HepG2 (cell line): ENCODE results near the gene CLTCL1. TPM values are rescaled to one million over a fixed set of nuclear protein-coding genes. Genes with fewer than 3 reads are reported as not detected.

Source experiments
- AGO1 ChIP-seq: fragments of 200-400 bp; formaldehyde crosslinking; IDR thresholded peaks from 2 replicates; pipeline ENCODE4 v1.6.1; 2017; ENCODE audit warnings: mild to moderate bottlenecking, low read depth, low read length, moderate library complexity; ENCODE audit not compliant: poor library complexity, severe bottlenecking
- AKAP8 ChIP-seq: sonication (generic); formaldehyde crosslinking; IDR thresholded peaks from 2 replicates; pipeline ENCODE4 v1.5.1; 2020; ENCODE audit warnings: mild to moderate bottlenecking, missing genetic modification reagents
- BORCS8-MEF2B ChIP-seq: sonication (generic); formaldehyde crosslinking; IDR thresholded peaks from 2 replicates; pipeline ENCODE4 v1.8.0; 2022; ENCODE audit warnings: mild to moderate bottlenecking, missing genetic modification reagents
- CHCHD3 ChIP-seq: sonication (generic); formaldehyde crosslinking; IDR thresholded peaks from 2 replicates; pipeline ENCODE4 v1.8.0; 2022; ENCODE audit warnings: mild to moderate bottlenecking, missing genetic modification reagents, moderate library complexity
- EED ChIP-seq: sonication (generic); formaldehyde crosslinking; IDR thresholded peaks from 2 replicates; pipeline ENCODE4 v1.5.0; 2020; ENCODE audit warnings: mild to moderate bottlenecking, missing genetic modification reagents
- HDAC2 ChIP-seq: sonication (generic); formaldehyde crosslinking; IDR thresholded peaks from 2 replicates; pipeline ENCODE4 v1.4.0; 2020; ENCODE audit warnings: missing genetic modification reagents
- KAT8 ChIP-seq: IDR thresholded peaks from 2 replicates; pipeline ENCODE4 v1.6.1; 2016; ENCODE audit warnings: missing genetic modification reagents, missing compliant biosample characterization
- KDM5B ChIP-seq: sonication (generic); formaldehyde crosslinking; IDR thresholded peaks from 2 replicates; pipeline ENCODE4 v1.4.0; 2020; ENCODE audit warnings: missing genetic modification reagents, mild to moderate bottlenecking, borderline replicate concordance
- MEIS1 ChIP-seq: sonication (generic); formaldehyde crosslinking; IDR thresholded peaks from 2 replicates; pipeline ENCODE4 v1.9.0; 2021; ENCODE audit warnings: mild to moderate bottlenecking, missing genetic modification reagents, moderate library complexity, borderline replicate concordance
- NFKB2 ChIP-seq: sonication (generic); formaldehyde crosslinking; IDR thresholded peaks from 2 replicates; pipeline ENCODE4 v1.4.0; 2020; ENCODE audit warnings: missing genetic modification reagents, borderline replicate concordance
- NONO ChIP-seq, 2 experiments: fragments of 450-650 bp in 1 of 2; sonication (generic) in 1 of 2; formaldehyde crosslinking in 1 of 2; IDR thresholded peaks in 1 of 2; conservative IDR thresholded peaks in 1 of 2; 2 replicates each; pipeline versions ENCODE4 v1.6.1 to v1.8.0; 2017 to 2022; ENCODE audit warnings: mild to moderate bottlenecking in 1 of 2, missing genetic modification reagents in 1 of 2, moderate library complexity in 1 of 2
- POLR2A ChIP-seq, 2 experiments: IDR thresholded peaks; 2 replicates each; pipeline ENCODE4 v1.6.1; 2011; ENCODE audit warnings: low read depth in 2 of 2, low read length in 2 of 2, mild to moderate bottlenecking in 1 of 2, moderate library complexity in 1 of 2; ENCODE audit not compliant: insufficient read depth in 1 of 2
- SIN3A ChIP-seq: IDR thresholded peaks from 2 replicates; pipeline ENCODE4 v1.6.1; 2011; ENCODE audit warnings: low read depth, mild to moderate bottlenecking, control low read depth, low read length, borderline replicate concordance
- SKI ChIP-seq: fragments of 450-650 bp; IDR thresholded peaks from one replicate; pipeline ENCODE4 v1.6.1; 2018; ENCODE audit warnings: mild to moderate bottlenecking; ENCODE audit not compliant: partially characterized antibody
- SMAD1 ChIP-seq: sonication (generic); formaldehyde crosslinking; IDR thresholded peaks from 2 replicates; pipeline ENCODE4 v1.4.0; 2020; ENCODE audit warnings: missing genetic modification reagents, low read depth, mild to moderate bottlenecking, borderline replicate concordance
- SMAD3 ChIP-seq: sonication (generic); formaldehyde crosslinking; IDR thresholded peaks from 2 replicates; pipeline ENCODE4 v1.4.0; 2020; ENCODE audit warnings: missing genetic modification reagents
- SPEN ChIP-seq: sonication (generic); formaldehyde crosslinking; IDR thresholded peaks from 2 replicates; pipeline ENCODE4 v1.5.1; 2020; ENCODE audit warnings: low read depth, mild to moderate bottlenecking, missing genetic modification reagents
- ZNF232 ChIP-seq: sonication (generic); formaldehyde crosslinking; IDR thresholded peaks from 2 replicates; pipeline ENCODE4 v1.4.0; 2020; ENCODE audit warnings: missing genetic modification reagents, borderline replicate concordance
- ZNF768 ChIP-seq: sonication (generic); formaldehyde crosslinking; IDR thresholded peaks from 2 replicates; pipeline ENCODE4 v1.4.0; 2020; ENCODE audit warnings: missing genetic modification reagents
- ZSCAN31 ChIP-seq: sonication (generic); formaldehyde crosslinking; IDR thresholded peaks from 2 replicates; pipeline ENCODE4 v1.5.0; 2020; ENCODE audit warnings: low read depth, mild to moderate bottlenecking, missing genetic modification reagents
- polyA plus RNA-seq, 8 experiments: library from polyadenylated mRNA; depleted of rRNA in 3 of 8; stranded (reverse) in 7 of 8; unstranded in 1 of 8; fragments of >200 nt; fragmentation: Illumina TruSeq in 4 of 8; extraction: Trizol in 4 of 8; gene quantifications; 2 replicates each; pipeline versions ENCODE4 v1.2.1 to v1.2.3, GENCODE V29; 2011 to 2016; ENCODE audit warnings: low read depth in 4 of 8, missing spikeins in 1 of 8, mixed read lengths in 1 of 8; ENCODE audit not compliant: insufficient read depth in 1 of 8
- total RNA-seq, 5 experiments: library from RNA; depleted of rRNA; stranded (reverse); fragments of >200 nt; fragmentation: Illumina TruSeq; extraction: Trizol; gene quantifications; 2 replicates each; pipeline ENCODE4 v1.2.3, GENCODE V29; 2016; ENCODE audit warnings: low read depth in 1 of 5
- TF ChIP-seq, protein P1 (sequence below): sonication (generic); formaldehyde crosslinking; IDR thresholded peaks from 2 replicates; pipeline ENCODE4 v1.4.0; 2020; ENCODE audit warnings: missing genetic modification reagents
- TF ChIP-seq, protein P2 (sequence below): sonication (generic); formaldehyde crosslinking; IDR thresholded peaks from 2 replicates; pipeline ENCODE4 v1.5.0; 2020; ENCODE audit warnings: mild to moderate bottlenecking, missing genetic modification reagents
- TF ChIP-seq, protein P3 (sequence below): sonication (generic); formaldehyde crosslinking; IDR thresholded peaks from 2 replicates; pipeline ENCODE4 v1.8.0; 2022; ENCODE audit warnings: low read depth, missing genetic modification reagents
- TF ChIP-seq, protein P4 (sequence below): sonication (generic); formaldehyde crosslinking; IDR thresholded peaks from 2 replicates; pipeline ENCODE4 v1.4.0; 2020; ENCODE audit warnings: mild to moderate bottlenecking, missing genetic modification reagents

Gene CLTCL1
- total and polyA plus RNA-seq, 2 of the 13 experiments (the other 11 are each of a cell fraction or from before 2014, with no cell fraction given): 8.1 to 10.9 TPM

DNA sequence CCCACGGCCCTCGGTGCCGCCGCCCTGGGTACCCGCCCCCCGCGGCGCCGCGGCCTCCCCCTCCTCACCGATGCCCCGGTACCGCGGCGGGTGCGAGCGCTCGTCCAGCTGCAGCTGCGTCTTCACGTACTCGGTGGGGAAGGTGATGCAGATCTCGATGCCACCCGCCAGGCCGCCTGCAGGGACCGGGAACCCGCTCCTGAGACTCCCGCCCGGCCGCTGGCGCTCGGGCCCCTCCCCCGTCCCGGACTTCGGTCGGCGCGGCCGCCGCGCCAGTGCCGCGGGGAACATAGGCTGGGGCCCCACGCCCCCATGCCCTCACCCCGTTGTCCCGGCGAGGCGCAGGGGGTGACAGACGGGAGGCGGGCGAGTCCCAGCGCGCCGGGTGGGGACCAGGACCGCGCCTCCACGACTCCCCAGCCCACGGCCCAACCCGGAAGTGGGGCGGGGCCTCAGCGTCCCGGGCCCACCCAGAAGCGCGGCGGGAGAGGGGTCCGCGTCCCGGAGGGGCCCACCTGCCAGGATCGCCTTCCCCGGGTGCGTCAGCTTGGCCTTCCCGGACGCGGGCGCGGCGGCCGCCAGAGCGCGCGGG, 113.4 kb downstream of the CLTCL1 start (continued):
- TF ChIP-seq SMAD1 (CRISPR knock-in tag): 0 out of 2 replicates have a peak, but pooled peaks have one; percentile 87
- TF ChIP-seq KAT8 (CRISPR knock-in tag): peak; percentile 27; the same call in 1 of the 2 replicates
- TF ChIP-seq NONO (IDR thresholded peaks at IDR 0.05): no peak
- peak; percentile 71 for TF ChIP-seq NONO (CRISPR knock-in tag; conservative IDR thresholded peaks at IDR 0.05)
- TF ChIP-seq SKI: peak; percentile 62
- TF ChIP-seq ZSCAN31 (CRISPR knock-in tag): peak; percentile 87
- TF ChIP-seq NFKB2 (CRISPR knock-in tag): no peak; the same call in 1 of the 2 replicates
- peak in 1 of 2 experiments; percentile 39; a peak in 2 of 4 replicates for TF ChIP-seq POLR2A (IDR thresholded peaks at IDR 0.05; ENCODE audit: insufficient read depth in 1 of 2, low read depth in 2 of 2, low read length in 2 of 2)
- TF ChIP-seq, protein P1, sequence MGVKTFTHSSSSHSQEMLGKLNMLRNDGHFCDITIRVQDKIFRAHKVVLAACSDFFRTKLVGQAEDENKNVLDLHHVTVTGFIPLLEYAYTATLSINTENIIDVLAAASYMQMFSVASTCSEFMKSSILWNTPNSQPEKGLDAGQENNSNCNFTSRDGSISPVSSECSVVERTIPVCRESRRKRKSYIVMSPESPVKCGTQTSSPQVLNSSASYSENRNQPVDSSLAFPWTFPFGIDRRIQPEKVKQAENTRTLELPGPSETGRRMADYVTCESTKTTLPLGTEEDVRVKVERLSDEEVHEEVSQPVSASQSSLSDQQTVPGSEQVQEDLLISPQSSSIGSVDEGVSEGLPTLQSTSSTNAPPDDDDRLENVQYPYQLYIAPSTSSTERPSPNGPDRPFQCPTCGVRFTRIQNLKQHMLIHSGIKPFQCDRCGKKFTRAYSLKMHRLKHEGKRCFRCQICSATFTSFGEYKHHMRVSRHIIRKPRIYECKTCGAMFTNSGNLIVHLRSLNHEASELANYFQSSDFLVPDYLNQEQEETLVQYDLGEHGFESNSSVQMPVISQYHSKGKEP (CRISPR knock-in tag): no peak
- peak; percentile 58; the same call in 1 of the 2 replicates for TF ChIP-seq MEIS1 (CRISPR knock-in tag)
- TF ChIP-seq EED (CRISPR knock-in tag): 0 out of 2 replicates have a peak, but pooled peaks have one; percentile 54
- peak; percentile 82 for TF ChIP-seq KDM5B (CRISPR knock-in tag)
- TF ChIP-seq, protein P2, sequence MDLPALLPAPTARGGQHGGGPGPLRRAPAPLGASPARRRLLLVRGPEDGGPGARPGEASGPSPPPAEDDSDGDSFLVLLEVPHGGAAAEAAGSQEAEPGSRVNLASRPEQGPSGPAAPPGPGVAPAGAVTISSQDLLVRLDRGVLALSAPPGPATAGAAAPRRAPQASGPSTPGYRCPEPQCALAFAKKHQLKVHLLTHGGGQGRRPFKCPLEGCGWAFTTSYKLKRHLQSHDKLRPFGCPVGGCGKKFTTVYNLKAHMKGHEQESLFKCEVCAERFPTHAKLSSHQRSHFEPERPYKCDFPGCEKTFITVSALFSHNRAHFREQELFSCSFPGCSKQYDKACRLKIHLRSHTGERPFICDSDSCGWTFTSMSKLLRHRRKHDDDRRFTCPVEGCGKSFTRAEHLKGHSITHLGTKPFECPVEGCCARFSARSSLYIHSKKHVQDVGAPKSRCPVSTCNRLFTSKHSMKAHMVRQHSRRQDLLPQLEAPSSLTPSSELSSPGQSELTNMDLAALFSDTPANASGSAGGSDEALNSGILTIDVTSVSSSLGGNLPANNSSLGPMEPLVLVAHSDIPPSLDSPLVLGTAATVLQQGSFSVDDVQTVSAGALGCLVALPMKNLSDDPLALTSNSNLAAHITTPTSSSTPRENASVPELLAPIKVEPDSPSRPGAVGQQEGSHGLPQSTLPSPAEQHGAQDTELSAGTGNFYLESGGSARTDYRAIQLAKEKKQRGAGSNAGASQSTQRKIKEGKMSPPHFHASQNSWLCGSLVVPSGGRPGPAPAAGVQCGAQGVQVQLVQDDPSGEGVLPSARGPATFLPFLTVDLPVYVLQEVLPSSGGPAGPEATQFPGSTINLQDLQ (CRISPR knock-in tag): no peak
- TF ChIP-seq SMAD3 (CRISPR knock-in tag): no peak
- TF ChIP-seq ZNF232: no peak
- TF ChIP-seq AGO1: peak; percentile 14
- TF ChIP-seq, protein P3, sequence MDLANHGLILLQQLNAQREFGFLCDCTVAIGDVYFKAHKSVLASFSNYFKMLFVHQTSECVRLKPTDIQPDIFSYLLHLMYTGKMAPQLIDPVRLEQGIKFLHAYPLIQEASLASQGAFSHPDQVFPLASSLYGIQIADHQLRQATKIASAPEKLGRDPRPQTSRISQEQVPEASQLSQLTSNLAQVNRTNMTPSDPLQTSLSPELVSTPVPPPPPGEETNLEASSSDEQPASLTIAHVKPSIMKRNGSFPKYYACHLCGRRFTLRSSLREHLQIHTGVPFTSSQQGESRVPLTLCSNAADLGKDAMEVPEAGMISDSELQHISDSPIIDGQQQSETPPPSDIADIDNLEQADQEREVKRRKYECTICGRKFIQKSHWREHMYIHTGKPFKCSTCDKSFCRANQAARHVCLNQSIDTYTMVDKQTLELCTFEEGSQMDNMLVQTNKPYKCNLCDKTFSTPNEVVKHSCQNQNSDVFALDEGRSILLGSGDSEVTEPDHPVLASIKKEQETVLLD (CRISPR knock-in tag): peak; percentile 81; the same call in 1 of the 2 replicates
- TF ChIP-seq CHCHD3 (CRISPR knock-in tag): peak; percentile 15; the same call in 1 of the 2 replicates
- TF ChIP-seq ZNF768: no peak; the same call in 1 of the 2 replicates
- peak; percentile 60; the same call in 1 of the 2 replicates for TF ChIP-seq SIN3A
- TF ChIP-seq BORCS8-MEF2B: 0 out of 2 replicates have a peak, but pooled peaks have one; percentile 6
- peak; percentile 51; the same call in 1 of the 2 replicates for TF ChIP-seq SPEN (CRISPR knock-in tag)
- TF ChIP-seq, protein P4, sequence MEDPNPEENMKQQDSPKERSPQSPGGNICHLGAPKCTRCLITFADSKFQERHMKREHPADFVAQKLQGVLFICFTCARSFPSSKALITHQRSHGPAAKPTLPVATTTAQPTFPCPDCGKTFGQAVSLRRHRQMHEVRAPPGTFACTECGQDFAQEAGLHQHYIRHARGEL (CRISPR knock-in tag): no peak
- 0 out of 2 replicates have a peak, but pooled peaks have one; percentile 40 for TF ChIP-seq AKAP8 (CRISPR knock-in tag)
- no peak for TF ChIP-seq HDAC2 (CRISPR knock-in tag)
